Caki2 (cell line): Measurements from ENCODE around the gene AAK1. TPM values are rescaled to one million over a fixed set of nuclear protein-coding genes. Genes with fewer than 3 reads are reported as not detected.
"Not testable (repeated sequence)": the region's sequence is repeated elsewhere in the genome, so short reads cannot be mapped to it uniquely, and the experiment has no call there.

Source experiments
- DNase-seq: peaks from one replicate; pipeline ENCODE4 v3.0.0-alpha.2; 2015; ENCODE audit warnings: low read depth
- in situ Hi-C: cut with HindIII; loops from 2 replicates; pipeline ENCODE4 v1.10.0; 2016; ENCODE audit warnings: low sequenced_read_pairs, low pct_unique_long_range_greater_than_20kb, mixed read lengths
- total RNA-seq: library from RNA; depleted of rRNA; stranded (reverse); fragments of >200 nt; shearing (Covaris generic); gene quantifications from 2 replicates; pipeline ENCODE4 v1.2.3, GENCODE V29; 2014; ENCODE audit warnings: low replicate concordance

The AAK1 gene
- total RNA-seq, 1 experiment from 2014 or later: 15.9 TPM

DNA sequence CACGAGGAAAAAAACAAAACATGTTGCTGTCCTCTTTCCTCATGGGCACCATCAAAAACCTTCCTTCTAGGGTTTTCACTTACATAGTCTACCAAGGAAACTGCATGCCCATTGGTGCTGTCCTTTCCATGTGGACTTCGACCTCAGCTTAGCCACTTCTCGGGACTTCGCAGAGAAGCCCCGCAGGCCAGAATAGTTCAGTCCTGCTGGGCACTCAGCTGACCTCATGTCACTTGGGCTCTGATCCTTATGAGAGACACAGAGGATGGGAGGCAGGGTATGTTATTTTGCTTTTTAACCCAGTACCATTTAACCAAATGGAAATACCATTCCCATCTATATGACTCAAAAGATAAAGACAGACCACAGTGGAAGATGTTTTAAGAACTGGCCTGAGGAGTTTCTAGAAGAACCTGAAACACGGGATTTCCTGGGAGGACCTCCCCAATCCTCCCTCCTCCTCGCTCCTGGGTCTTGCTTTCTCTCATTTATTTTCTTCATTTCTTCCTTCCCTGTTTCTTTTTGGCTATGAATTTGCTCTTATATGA, 28.4 kb downstream of the AAK1 start:
- DNase-seq: peak; percentile 14
- in situ Hi-C loops: no loop called here

DNA sequence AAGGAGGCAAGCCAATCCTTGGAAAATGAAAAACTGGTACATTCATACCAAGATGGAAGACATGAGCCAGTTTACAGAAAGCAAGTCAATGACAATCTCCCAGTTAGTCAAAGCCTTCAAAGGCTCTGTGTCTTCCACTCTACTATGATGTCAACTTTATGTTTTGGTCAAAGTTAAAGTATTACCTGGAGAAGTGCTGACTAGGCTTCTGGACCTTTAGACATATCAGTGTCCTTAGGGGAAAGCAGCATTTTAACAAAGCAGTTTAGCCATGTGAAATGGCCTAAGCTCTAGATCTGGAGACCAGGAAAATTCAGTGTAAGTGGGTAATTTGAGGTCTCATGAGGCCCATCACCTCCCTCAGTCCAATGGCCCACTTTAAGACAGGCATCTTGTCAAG, 30.8 kb downstream of the AAK1 start:
- in situ Hi-C loops: no loop called here
- DNase-seq: no peak

DNA sequence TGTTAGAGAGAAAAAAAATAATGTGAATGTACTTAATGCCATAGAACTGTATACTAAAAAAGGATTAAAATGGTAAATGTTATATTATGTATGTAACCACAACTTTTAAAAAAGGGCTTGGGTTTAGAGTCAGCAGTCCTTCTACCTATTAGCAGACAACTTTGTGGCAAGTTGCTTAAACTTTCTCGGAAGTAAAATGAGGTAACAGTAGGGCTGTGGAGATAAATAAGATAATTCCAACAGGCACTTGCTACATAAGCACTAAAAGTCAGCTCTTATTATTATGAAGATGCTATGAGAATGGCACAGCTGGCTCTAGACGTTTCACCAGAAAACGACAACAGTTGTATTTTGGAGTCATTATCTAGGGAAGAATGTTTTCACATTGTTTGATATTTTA, 31.3 kb downstream of the AAK1 start:
- in situ Hi-C loops: no loop called here
- no peak for DNase-seq

DNA sequence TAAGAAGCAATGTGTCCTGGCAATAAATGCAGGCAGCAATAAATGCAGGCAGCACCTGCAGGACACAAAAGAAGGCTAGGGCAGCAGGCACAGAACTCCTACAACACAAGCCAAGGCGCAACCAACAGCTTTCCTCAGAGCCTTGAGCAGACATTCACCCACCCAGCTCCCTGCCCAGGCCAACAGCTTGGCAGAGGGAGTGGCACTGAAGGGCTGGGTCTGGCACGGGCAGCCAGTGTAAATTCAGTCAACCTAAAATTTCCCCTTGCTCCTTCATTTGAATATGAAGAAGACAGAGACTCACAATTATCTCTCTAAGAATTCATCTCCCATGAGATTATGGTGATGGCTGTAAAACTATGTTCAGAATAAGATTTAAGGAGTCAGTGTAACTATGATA, 35.4 kb downstream of the AAK1 start:
- DNase-seq: no peak

DNA sequence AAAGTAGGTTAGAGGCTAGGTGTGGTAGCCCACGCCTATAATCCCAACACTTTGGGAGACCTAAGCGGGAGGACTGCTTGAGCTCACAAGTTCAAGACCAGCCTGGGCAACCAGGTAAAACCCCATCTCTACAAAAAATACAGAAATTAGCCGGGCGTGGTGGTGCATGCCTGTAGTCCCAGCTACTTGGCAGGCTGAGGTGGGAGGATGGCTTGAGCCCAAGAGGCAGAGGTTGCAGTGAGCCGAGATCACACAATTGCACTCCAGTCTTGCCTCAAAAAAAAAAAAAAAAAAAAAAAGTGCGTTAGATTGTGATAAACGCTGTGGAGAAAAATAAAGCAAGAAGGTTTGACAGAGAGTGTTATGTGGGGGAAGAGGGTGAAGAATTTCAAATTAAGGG, 36.8 kb downstream of the AAK1 start:
- DNase-seq, in situ Hi-C loops: not testable (repeated sequence)

More for the DNA sequence above, 35.4 kb downstream of the AAK1 start:
- in situ Hi-C loops: no loop called here

DNA sequence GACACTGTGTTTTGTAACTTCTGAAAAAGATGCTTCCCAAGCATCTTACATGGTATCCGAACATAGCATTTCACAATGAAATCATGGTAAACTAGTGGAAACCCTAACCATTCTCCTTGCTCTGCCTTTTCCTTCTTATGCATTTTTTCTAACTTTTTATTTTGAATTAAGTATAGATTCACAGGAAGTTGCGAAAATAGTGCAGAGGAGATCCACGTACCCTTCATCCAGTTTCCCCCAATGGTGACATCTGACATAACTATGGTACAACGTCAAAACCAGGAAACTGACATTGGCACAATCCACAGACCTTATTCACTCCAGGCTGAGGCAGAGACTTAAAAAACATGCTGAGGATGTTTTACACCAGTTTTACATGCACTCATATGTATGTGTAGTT, 38.3 kb downstream of the AAK1 start:
- in situ Hi-C loops: no loop called here
- DNase-seq: no peak

DNA sequence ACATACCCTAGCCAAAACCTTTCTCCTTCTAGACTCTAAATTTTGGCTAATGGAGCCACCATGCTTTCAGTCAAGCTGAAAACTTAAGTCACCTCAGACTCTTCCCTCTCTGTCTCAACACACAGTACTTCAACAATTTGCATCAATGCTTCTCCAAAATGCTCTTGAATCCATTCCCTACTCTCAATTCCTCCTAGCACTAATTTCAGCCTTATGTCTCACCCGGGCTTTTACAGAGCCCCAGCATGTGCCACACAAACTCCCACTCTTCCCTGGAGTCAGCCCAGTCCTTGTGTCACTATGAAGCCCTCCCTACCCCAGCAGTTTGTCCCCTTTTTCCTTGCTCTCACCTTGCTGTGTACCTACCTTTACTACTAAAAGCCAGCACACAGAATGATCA, 38.7 kb downstream of the AAK1 start:
- in situ Hi-C loops: no loop called here
- DNase-seq: no peak

DNA sequence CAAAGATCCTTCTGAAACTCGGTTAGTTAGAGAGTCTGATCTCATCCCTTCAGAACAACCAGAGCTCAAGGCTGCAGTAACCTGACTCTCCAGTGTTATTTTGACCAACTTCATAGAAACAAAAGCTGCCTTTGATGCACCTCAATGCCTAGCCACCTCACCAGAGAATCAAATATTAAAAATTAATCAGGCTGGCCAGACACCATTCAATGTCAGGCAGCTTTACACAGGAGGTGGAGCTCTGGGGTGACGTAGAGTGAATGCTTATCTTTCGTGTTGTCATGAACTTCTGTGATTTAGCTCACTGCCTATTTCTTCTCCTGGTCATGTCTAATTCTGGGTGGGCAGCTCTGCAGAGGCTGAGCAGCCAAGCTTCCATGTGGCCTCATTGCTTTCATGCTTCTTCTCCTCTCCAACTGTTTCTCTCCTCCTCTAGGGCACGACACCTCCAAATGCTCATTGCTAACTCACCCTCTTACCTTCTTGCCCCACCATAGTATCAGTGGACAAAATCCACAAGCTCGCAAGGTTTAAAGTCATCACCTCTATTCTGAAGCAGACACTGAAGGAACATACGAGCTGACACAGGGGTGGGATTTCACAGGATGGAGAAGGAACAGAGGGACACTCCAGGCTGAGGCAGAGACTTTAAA, 39.4 kb downstream of the AAK1 start:
- peak; percentile 59 for DNase-seq
- in situ Hi-C loops: no loop called here

DNA sequence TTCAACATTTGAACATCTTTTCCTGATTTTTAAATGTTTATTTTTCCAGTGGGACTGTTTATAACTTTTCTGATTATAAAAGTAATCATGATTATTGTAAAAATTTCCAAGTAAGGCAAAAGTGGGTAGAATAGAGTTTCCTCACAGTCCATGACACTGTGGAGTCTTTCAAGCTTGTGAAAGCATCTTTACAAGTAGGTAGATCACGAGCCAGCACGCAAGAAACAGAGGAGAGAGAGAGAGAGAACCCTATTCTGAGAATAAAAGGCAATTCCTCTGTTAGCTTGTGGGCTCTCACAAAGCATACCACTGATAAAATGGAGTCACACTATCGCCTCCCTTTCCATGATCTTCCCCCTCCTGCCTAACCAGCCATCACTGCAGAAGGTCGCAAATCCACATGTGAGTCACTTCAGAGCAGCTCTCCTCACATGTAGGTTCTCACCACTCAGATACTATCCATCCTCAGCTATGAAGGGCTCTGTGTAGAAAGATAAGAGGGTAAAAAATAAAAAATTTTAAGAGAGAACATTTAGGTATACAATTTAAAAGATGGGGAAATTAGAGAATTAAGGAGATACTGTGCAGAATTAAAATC, 40.3 kb downstream of the AAK1 start:
- in situ Hi-C loops: no loop called here
- no peak for DNase-seq

DNA sequence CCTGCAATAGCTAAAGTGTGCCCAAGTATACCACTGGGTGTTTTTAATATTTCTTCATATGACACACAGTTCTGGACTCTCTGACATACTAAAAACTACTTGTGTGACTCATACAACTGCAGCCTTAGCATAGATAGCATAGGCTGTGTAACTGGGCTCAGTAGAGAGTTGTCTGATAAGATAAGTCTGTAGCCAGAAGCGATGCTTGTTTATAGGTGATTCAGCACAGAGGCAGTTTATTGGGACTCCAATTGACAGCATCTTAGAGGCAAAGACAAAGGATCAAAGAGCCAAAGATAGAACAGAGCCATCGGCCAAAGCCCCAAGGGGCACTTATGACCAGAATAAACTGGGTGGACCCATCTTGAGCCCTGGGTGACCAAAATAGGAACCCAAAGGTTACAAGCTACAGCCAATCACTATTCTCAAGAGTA, 42.3 kb downstream of the AAK1 start:
- DNase-seq: no peak
- in situ Hi-C loops: no loop called here

DNA sequence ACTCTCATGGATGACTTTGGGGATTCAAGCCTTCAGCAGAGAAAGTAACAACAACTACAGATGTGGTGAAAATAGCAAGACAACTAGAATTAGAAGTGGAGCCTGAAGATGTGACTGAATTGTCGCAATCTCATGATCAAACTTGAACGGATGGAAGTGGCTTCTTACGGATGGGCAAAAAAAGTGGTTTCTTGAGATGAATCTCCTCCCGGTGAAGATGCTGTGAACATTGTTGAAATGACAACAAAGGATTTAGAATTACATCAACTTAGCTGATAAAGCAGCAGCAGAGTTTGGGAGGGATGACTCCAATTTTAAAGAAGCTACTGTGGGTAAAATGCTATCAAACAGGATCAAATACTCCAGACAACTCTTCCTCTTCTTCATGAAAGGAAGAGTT, 43.1 kb downstream of the AAK1 start:
- in situ Hi-C loops: no loop called here
- DNase-seq: no peak

DNA sequence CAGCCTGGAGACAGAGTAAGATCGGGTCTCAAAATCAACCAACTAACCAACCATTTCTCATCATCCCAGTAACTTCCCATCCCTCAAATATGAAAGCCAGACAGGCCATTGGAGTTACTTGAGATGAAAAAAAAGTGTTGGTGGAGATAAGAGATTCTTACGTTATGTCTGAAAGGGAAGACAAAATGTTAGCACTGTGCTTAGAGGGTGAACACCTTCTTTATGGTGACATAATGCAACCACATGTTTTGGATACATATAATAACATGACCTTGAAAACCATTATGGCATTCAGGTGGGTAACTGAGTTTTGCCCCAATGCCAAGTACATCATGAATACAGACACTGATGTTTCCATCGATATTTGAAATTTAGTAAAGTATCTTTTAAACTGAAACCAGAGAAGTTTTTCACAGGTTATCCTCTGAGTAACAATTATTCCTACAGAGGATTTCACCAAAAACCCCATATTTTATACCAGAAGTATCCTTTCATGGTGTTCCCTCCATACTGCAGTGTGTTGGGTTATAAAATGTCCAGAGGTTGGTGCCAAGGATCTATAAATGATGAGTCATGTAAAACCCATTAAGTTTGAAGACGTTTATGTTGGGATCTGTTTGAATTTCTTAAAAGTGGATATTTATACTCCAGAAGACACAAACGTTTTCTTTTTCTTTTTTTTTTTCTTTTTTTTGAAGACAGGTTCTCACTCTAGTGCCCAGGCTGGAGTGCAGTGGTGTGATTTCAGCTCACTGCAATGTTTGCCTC, 45.5 kb downstream of the AAK1 start:
- in situ Hi-C loops: no loop called here
- no peak for DNase-seq

DNA sequence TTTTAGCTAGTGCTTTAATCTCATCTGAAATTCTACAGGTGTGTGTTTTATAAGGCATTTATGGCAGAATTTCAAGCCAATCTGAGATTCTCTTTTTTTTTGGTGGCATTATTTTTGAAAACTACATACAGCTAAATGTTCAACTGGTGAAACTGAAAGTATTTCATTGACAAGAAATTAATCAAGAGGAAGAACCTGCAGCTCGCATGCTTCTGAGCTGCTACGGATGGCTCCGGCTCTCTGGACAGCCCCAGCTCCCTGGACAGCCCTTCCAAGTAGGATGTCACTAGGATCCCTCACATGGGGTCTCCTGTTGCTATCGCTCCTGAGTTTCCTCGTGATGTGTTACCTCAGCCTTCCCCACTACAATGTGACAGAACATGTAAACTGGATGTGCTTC, 46.4 kb downstream of the AAK1 start:
- DNase-seq: no peak
- in situ Hi-C loops: no loop called here

DNA sequence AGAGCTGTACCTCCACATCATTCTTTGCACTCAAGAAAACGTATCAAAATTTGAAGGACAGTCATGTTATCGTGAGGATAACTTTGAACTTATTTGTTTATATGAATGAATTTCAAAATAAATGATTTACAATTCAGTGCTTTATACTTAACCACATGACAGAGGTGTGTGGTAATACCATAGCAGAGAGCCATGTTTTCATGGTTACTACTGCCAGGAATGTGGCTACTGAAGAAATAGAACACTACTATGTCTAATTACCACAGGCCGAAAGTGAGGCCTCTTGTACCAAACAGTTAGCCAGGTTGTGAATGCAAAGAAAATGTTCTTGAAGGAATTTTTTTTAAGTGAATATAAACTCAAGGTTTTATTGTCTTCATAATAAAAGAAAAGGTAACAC, 49.2 kb downstream of the AAK1 start:
- no peak for DNase-seq
- in situ Hi-C loops: no loop called here

DNA sequence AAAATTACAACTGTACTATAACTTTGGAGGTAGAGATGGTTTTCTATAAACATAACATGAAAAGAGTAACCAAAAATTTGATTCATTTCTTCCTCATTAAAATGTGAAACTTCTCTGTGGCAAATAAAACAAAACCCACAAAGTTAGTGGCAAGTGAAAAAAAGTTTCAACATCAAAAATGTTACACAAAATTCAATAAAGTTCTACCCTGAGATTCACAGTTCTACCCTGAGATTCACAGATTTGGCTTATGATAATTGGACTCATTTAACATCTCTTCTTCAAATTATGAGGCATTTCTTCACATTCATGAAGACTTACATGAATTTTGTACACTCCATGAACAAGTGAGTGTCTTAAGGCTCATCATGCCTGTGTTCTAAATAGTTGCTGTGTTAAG, 51.0 kb downstream of the AAK1 start:
- in situ Hi-C loops: no loop called here
- DNase-seq: no peak

DNA sequence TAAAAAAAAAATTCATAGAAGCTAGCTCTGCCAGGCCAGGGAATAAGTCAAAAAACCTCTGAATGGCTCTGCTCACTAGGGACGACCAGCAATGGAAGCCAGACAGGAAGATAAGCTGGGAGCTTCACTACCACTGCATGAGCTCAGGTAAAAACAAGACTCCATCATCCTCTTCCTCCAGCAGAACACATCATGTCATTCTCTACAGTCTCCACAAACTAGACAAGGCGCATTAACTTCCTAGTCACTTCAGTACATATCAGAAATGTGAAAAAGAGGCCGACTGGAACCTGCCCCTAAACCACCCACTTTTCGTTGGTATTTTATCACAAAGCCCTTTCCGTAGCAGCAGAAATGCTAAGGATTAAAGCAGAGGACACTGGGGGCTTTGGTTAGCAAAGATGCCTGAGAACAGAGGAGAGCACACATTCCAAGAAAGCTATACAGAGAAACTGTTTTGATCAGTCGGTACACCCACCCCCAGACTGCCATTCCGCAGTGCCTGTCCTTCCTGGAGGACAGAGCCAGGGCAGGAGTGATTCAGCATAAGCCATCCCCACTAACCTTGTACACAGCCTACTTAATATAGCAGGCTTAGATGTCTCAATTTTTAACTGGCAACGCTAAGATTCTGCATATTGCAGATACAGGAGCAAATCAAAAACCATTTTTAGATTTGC, 53.4 kb downstream of the AAK1 start:
- in situ Hi-C loops: no loop called here

DNA sequence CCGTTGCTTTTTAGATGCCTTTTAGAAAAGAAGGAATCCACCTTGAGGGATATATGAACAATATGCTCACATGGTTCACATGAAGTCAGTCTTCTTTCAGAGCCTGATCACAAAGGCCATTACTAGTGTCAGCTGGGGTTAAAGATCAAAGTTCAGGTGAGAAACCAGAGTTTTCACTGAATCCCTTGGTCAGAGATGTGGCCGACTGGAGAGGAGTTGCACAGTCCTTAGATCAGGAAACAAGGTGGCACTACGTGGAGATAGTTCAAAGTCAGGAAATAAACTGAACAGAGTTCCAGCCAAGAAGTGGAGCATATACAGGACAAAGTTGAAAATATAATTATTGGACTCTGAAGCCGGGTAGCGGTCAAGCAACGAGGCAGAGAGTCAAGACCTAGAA, 54.6 kb downstream of the AAK1 start:
- in situ Hi-C loops: no loop called here
- DNase-seq: no peak

More for the DNA sequence above, 53.4 kb downstream of the AAK1 start:
- DNase-seq: peak; percentile 59

DNA sequence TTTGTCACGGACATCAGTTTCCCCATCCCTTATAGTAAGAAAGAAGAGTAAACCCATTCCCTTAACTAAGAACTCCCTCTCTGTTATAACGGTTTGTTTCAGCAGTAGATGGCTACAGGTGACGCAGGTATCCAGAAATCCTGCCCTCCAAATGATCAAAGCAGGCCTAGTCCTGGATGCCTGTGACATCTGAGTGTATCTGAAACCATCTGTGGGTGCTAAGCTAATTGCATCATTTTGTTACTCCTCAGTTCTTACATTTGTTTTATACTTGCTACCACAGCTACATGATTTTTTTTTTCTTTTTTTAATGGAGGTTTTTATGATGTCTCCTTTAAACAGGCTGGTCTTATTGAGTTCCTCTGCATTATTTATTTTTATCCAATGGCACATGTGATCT, 55.1 kb downstream of the AAK1 start:
- no peak for DNase-seq
- in situ Hi-C loops: no loop called here
